WI38 (cell line): ENCODE results near the gene G3BP2.
"Not testable (repeated sequence)": the region's sequence is repeated elsewhere in the genome, so short reads cannot be mapped to it uniquely, and the experiment has no call there.

ENCODE experiments used
- H3K4me3 ChIP-seq: 2 replicates; pipeline ENCODE4 v1.5.1; 2011; ENCODE audit warnings: low read depth, mild to moderate bottlenecking, control low read depth, low read length
- CTCF ChIP-seq: IDR thresholded peaks from 2 replicates; pipeline ENCODE4 v1.5.1; 2012; ENCODE audit warnings: low read depth, mild to moderate bottlenecking, control low read depth, low read length

G3BP2 gene

GRCh38 chr4:75668596-75668995 is 4.6 kb downstream of the G3BP2 start:
- TF ChIP-seq CTCF = no peak
- no peak overlapping the region for H3K4me3 ChIP-seq

GRCh38 chr4:75667636-75668035 is 5.6 kb downstream of the G3BP2 start:
- not testable (repeated sequence) for H3K4me3 ChIP-seq

GRCh38 chr4:75666299-75666698 is 6.9 kb downstream of the G3BP2 start:
- TF ChIP-seq CTCF = no peak
- no peak overlapping the region for H3K4me3 ChIP-seq

GRCh38 chr4:75664604-75665003 is 8.6 kb downstream of the G3BP2 start:
- not testable (repeated sequence) for H3K4me3 ChIP-seq

GRCh38 chr4:75662626-75663025 is 10.6 kb downstream of the G3BP2 start:
- TF ChIP-seq CTCF = no peak
- no peak overlapping the region for H3K4me3 ChIP-seq

GRCh38 chr4:75660491-75660890 is 12.7 kb downstream of the G3BP2 start:
- H3K4me3 ChIP-seq = no peak overlapping the region
- TF ChIP-seq CTCF = no peak

GRCh38 chr4:75659512-75660031 is 13.6 kb downstream of the G3BP2 start:
- no peak for TF ChIP-seq CTCF
- no peak overlapping the region for H3K4me3 ChIP-seq

- no peak for TF ChIP-seq CTCF
Observed at GRCh38 chr4:75658876-75659275, 14.3 kb downstream of the G3BP2 start.

More at GRCh38 chr4:75658876-75659275, 14.3 kb downstream of the G3BP2 start:
- H3K4me3 ChIP-seq = no peak overlapping the region
